ENCODE data around the gene GPRC6A. TPM values are rescaled to one million over a fixed set of nuclear protein-coding genes. Genes with fewer than 3 reads are reported as not detected.

The GPRC6A gene
- total and polyA plus RNA-seq, 10 of the 15 experiments (the other 5 are each of a cell fraction or from before 2014, with no cell fraction given) = not detected

DNA sequence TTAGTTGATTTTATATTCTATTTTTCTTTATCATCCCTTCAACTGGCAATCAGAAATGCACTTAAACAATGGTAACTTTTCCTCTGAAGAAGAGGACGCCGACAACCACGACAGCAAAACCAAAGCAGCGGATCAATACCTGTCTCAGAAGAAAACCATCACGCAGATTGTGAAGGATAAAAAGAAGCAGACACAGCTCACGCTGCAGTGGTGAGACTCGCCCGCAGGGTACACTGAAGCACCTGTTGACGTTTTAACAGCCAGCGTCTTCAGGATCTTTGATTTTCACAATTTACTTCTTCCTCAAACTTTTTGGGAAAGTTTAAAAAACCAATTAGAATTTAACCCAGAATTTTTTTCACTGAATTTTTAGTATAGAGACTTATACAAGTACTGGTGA lies 48.9 kb upstream of the GPRC6A start:
- no TSS peak for BruUV-seq (replicated peaks)
- TF ChIP-seq STAT3 (IDR thresholded peaks at IDR 0.05; ENCODE audit: low read depth, low read length) = no peak
- no peak for TF ChIP-seq WRNIP1 (IDR thresholded peaks at IDR 0.05; ENCODE audit: borderline replicate concordance, low read depth, low read length)
- TF ChIP-seq, protein P1, sequence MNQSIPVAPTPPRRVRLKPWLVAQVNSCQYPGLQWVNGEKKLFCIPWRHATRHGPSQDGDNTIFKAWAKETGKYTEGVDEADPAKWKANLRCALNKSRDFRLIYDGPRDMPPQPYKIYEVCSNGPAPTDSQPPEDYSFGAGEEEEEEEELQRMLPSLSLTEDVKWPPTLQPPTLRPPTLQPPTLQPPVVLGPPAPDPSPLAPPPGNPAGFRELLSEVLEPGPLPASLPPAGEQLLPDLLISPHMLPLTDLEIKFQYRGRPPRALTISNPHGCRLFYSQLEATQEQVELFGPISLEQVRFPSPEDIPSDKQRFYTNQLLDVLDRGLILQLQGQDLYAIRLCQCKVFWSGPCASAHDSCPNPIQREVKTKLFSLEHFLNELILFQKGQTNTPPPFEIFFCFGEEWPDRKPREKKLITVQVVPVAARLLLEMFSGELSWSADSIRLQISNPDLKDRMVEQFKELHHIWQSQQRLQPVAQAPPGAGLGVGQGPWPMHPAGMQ (IDR thresholded peaks at IDR 0.05; ENCODE audit: borderline replicate concordance) = no peak
- no peak for TF ChIP-seq SPI1 (IDR thresholded peaks at IDR 0.05; ENCODE audit: borderline replicate concordance, insufficient read depth, low read depth, low read length)
- no peak for TF ChIP-seq NFIC (IDR thresholded peaks at IDR 0.05; ENCODE audit: low read depth, low read length)
- TF ChIP-seq MYC (IDR thresholded peaks at IDR 0.05; ENCODE audit: insufficient read depth, insufficient read length, insufficient replicate concordance, low read length, severe bottlenecking) = no peak
- no peak for TF ChIP-seq SIN3A (IDR thresholded peaks at IDR 0.05; ENCODE audit: low read depth, low read length)
- no peak for TF ChIP-seq BMI1 (IDR thresholded peaks at IDR 0.05; ENCODE audit: borderline replicate concordance)
- TF ChIP-seq, protein P2, sequence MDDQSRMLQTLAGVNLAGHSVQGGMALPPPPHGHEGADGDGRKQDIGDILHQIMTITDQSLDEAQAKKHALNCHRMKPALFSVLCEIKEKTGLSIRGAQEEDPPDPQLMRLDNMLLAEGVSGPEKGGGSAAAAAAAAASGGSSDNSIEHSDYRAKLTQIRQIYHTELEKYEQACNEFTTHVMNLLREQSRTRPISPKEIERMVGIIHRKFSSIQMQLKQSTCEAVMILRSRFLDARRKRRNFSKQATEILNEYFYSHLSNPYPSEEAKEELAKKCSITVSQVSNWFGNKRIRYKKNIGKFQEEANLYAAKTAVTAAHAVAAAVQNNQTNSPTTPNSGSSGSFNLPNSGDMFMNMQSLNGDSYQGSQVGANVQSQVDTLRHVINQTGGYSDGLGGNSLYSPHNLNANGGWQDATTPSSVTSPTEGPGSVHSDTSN (IDR thresholded peaks at IDR 0.05; ENCODE audit: insufficient replicate concordance, low read depth, low read length) = no peak
- no peak for TF ChIP-seq MXI1 (IDR thresholded peaks at IDR 0.05; ENCODE audit: low read depth, low read length)

More for the DNA sequence above, 48.9 kb upstream of the GPRC6A start:
- FAIRE-seq (no peak), DNase-seq (ENCODE audit: low read depth, low spot score) (no peak), ATAC-seq (no peak)
- no peaks in the 10 kb centered on the region for H3K9me3 ChIP-seq (replicated peaks; ENCODE audit: control insufficient read depth, insufficient read depth, low read length)
- no peak overlapping the region for H2AFZ ChIP-seq (ENCODE audit: control insufficient read depth, low read depth, low read length)
- intact Hi-C loops (cut with micrococcal nuclease; ENCODE audit: unreplicated experiment) = no loop called here
- no peak overlapping the region for H3K27ac ChIP-seq (ENCODE audit: control insufficient read depth, insufficient read depth)
- CTCF ChIA-PET = no interaction called here
- no peaks in the 10 kb centered on the region for H3K36me3 ChIP-seq (ENCODE audit: control insufficient read depth in 2 of 2, insufficient read depth in 2 of 2, low read length in 1 of 2)
- no peak overlapping the region for H3K4me3 ChIP-seq
- RAD21 ChIA-PET (ENCODE audit: unreplicated experiment) = no interaction called here
- POLR2A ChIA-PET = no interaction called here
- H3K9ac ChIP-seq (ENCODE audit: control insufficient read depth, insufficient read depth, low read length) = no peak overlapping the region
- SMC1A ChIA-PET (ENCODE audit: uncharacterized antibody, unreplicated experiment) = no interaction called here
- H3K27me3 ChIP-seq (replicated peaks in 1 of 2; ENCODE audit: control insufficient read depth in 2 of 2, insufficient read depth in 2 of 2, low read length in 1 of 2) = peaks cover 3 to 8% of the 10 kb centered on the region in 2 experiments
- H3K4me1 ChIP-seq (ENCODE audit: control insufficient read depth, insufficient read depth, low read length) = no peaks in the 10 kb centered on the region
- no peak overlapping the region for H3K4me2 ChIP-seq (ENCODE audit: control insufficient read depth, insufficient read depth)
- 6% methylated on average over 10 of the region's 10 CpGs for WGBS (ENCODE audit: insufficient coverage, insufficient replicate concordance, low lambda C conversion rate, missing lambda C conversion rate)
- no peaks in the 10 kb centered on the region for H4K20me1 ChIP-seq (ENCODE audit: control insufficient read depth, insufficient read depth)
- in situ Hi-C loops (cut with MboI) = no loop called here
- no peaks in the 10 kb centered on the region for H3K79me2 ChIP-seq (ENCODE audit: control insufficient read depth, insufficient read depth, low read length)
